Astrocyte (in vitro differentiated cells and primary cell): ENCODE measurements around the gene BCAR3. TPM values are rescaled to one million over a fixed set of nuclear protein-coding genes. Genes with fewer than 3 reads are reported as not detected.

Experiments
- DNase-seq: peaks from one replicate; pipeline ENCODE4 v3.0.0-alpha.2; 2010; ENCODE audit warnings: low read depth
- FAIRE-seq: peaks from 2 replicates; lab custom pipeline; 2011; peaks lifted over from hg19 to GRCh38; lab: Jason Lieb, UNC
- H2AFZ ChIP-seq: 2 replicates; pipeline ENCODE4 v1.6.0; 2012; ENCODE audit warnings: low read depth, low read length, inconsistent platforms
- H3K27ac ChIP-seq: 2 replicates; pipeline ENCODE4 v1.5.1; 2011; ENCODE audit warnings: low read depth, low read length, inconsistent platforms
- H3K27me3 ChIP-seq: 2 replicates; pipeline ENCODE4 v1.6.0; 2011; ENCODE audit warnings: low read length, inconsistent platforms; ENCODE audit not compliant: insufficient read depth
- H3K36me3 ChIP-seq: 2 replicates; pipeline ENCODE4 v1.5.1; 2011; ENCODE audit warnings: low read length, inconsistent platforms; ENCODE audit not compliant: insufficient read depth
- H3K4me1 ChIP-seq: 2 replicates; pipeline ENCODE4 v1.5.1; 2011; ENCODE audit warnings: low read length, inconsistent platforms; ENCODE audit not compliant: insufficient read depth
- H3K4me2 ChIP-seq: 2 replicates; pipeline ENCODE4 v1.6.0; 2012; ENCODE audit warnings: low read length, inconsistent platforms
- H3K4me3 ChIP-seq: 2 replicates; pipeline ENCODE4 v1.5.1; 2011; ENCODE audit warnings: low read depth, mild to moderate bottlenecking, low read length, inconsistent platforms; ENCODE audit not compliant: insufficient read depth
- H3K79me2 ChIP-seq: 2 replicates; pipeline ENCODE4 v1.6.0; 2012; ENCODE audit warnings: mild to moderate bottlenecking, low read length, inconsistent platforms; ENCODE audit not compliant: insufficient read depth
- H3K9ac ChIP-seq: 2 replicates; pipeline ENCODE4 v1.6.0; 2012; ENCODE audit warnings: mild to moderate bottlenecking, low read length, inconsistent platforms
- H3K9me3 ChIP-seq: 2 replicates; pipeline ENCODE4 v1.5.1; 2012; ENCODE audit warnings: low read depth, mild to moderate bottlenecking, low read length, inconsistent platforms; ENCODE audit not compliant: insufficient read depth
- H4K20me1 ChIP-seq: 2 replicates; pipeline ENCODE4 v1.6.0; 2012; ENCODE audit warnings: low read length, inconsistent platforms; ENCODE audit not compliant: insufficient read depth
- H3K27ac Mint-ChIP-seq: one replicate; pipeline ENCODE4 v1.8.0; 2021; ENCODE audit warnings: mild to moderate bottlenecking, mixed read lengths; ENCODE audit not compliant: unreplicated experiment
- H3K27me3 Mint-ChIP-seq: one replicate; pipeline ENCODE4 v1.8.0; 2021; ENCODE audit warnings: low read depth, mixed read lengths; ENCODE audit not compliant: unreplicated experiment
- H3K36me3 Mint-ChIP-seq: one replicate; pipeline ENCODE4 v1.8.0; 2021; ENCODE audit warnings: low read depth, mixed read lengths; ENCODE audit not compliant: unreplicated experiment
- H3K4me1 Mint-ChIP-seq: one replicate; pipeline ENCODE4 v1.8.0; 2021; ENCODE audit warnings: low read depth, mixed read lengths; ENCODE audit not compliant: unreplicated experiment
- H3K4me3 Mint-ChIP-seq: one replicate; pipeline ENCODE4 v1.8.0; 2021; ENCODE audit warnings: mild to moderate bottlenecking, moderate library complexity, mixed read lengths; ENCODE audit not compliant: unreplicated experiment
- H3K9me3 Mint-ChIP-seq: one replicate; pipeline ENCODE4 v1.8.0; 2021; ENCODE audit warnings: mild to moderate bottlenecking, mixed read lengths; ENCODE audit not compliant: unreplicated experiment
- CTCF ChIP-seq: IDR thresholded peaks from 2 replicates; pipeline ENCODE4 v1.5.1; 2011; ENCODE audit warnings: low read depth, mild to moderate bottlenecking, inconsistent platforms, low read length, moderate library complexity; ENCODE audit not compliant: insufficient read depth
- EZH2 ChIP-seq: IDR thresholded peaks from 2 replicates; pipeline ENCODE4 v1.6.1; 2012; ENCODE audit warnings: mild to moderate bottlenecking, low read length, inconsistent platforms; ENCODE audit not compliant: insufficient read depth
- total RNA-seq: library from RNA; stranded (reverse); gene quantifications from 2 replicates; pipeline ENCODE4 v1.2.1, GENCODE V29; 2021

BCAR3 gene
- total RNA-seq, 1 donor from 2014 or later = 30.0 TPM

DNA sequence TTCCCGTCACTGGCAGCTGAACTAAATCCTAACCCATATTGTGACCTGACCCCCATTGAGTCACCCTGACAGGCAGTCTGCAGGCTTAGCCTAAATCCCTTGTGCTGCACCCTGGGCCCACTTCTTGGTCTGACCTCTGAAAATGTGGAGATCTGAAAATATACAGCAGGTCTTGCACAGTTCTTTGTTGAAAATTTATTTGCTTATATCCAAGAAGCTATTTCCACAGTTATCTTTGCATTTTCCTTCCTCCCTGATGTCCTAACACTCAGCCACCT lies 87.1 kb downstream of the BCAR3 start:
- no peak overlapping the region for H3K27ac ChIP-seq
- FAIRE-seq = no peak
- H3K27ac Mint-ChIP-seq = no peak overlapping the region
- no peak for TF ChIP-seq CTCF
- no peak for TF ChIP-seq EZH2
- no peak overlapping the region for H3K4me3 ChIP-seq
- no peaks in the 10 kb centered on the region for H3K9me3 Mint-ChIP-seq
- H3K4me2 ChIP-seq = no peak overlapping the region
- H3K36me3 Mint-ChIP-seq = peaks cover 15% of the 10 kb centered on the region
- H2AFZ ChIP-seq = no peak overlapping the region
- peaks cover 34% of the 10 kb centered on the region for H3K4me1 ChIP-seq
- H3K27me3 Mint-ChIP-seq = no peaks in the 10 kb centered on the region
- peaks cover 96% of the 10 kb centered on the region for H4K20me1 ChIP-seq
- peaks cover 43% of the 10 kb centered on the region for H3K4me1 Mint-ChIP-seq
- DNase-seq = no peak
- no peaks in the 10 kb centered on the region for H3K9me3 ChIP-seq
- peaks cover 15% of the 10 kb centered on the region for H3K36me3 ChIP-seq
- peak overlapping the region; percentile 3 for H3K9ac ChIP-seq
- H3K79me2 ChIP-seq = peaks cover 97% of the 10 kb centered on the region
- no peaks in the 10 kb centered on the region for H3K27me3 ChIP-seq
- no peak overlapping the region for H3K4me3 Mint-ChIP-seq

DNA sequence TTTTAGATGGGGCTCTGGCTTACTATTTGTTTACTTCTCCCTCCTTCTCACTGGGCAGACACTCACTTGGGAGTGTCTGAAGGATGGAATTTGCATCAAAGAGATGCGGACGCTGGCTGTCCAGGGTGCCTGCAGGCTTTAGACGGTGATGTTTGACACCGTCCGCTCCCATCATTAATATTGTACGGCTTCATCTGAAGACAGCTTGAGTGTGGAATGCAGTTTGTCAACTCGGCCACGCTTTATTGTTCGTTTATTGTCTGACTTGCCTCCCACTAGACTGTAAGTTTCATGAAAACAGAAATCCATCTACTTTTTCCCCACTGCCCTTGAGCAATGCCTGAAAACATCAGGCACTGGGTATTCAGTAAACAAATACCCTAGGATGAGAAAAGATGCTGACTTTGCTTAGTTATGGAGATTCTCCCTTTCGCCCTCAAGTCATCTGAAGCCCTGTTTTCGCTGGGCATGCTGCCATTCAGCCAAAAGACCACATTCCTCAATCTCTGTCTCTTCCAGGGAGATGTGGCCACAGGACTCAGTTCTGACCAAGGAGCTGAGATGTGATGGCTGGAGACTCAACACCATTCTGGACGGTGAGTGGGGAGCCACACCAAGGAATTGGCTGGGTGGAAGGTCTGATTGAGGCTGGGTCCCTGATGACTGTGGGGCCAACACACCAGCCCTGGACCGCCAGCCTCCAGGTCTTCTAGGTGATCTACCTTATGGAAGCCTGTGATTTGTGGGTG lies 87.6 kb downstream of the BCAR3 start:
- H3K4me3 Mint-ChIP-seq = no peak overlapping the region
- peaks cover 48% of the 10 kb centered on the region for H3K4me1 Mint-ChIP-seq
- Histone ChIP-seq H3K27me3 (no peaks in the 10 kb centered on the region), H3K4me2 (no peak overlapping the region), H3K4me1 (peaks cover 33% of the 10 kb centered on the region), H3K4me3 (no peak overlapping the region), H2AFZ (no peak overlapping the region), H4K20me1 (peaks cover 96% of the 10 kb centered on the region), H3K79me2 (peaks cover 97% of the 10 kb centered on the region), H3K9me3 (no peaks in the 10 kb centered on the region), H3K9ac (no peak overlapping the region), H3K36me3 (peaks cover 20% of the 10 kb centered on the region), H3K27ac (no peak overlapping the region)
- H3K27ac Mint-ChIP-seq = peak overlapping the region; percentile 50
- FAIRE-seq (no peak), DNase-seq (no peak)
- no peaks in the 10 kb centered on the region for H3K9me3 Mint-ChIP-seq
- no peak for TF ChIP-seq EZH2
- no peak for TF ChIP-seq CTCF
- H3K27me3 Mint-ChIP-seq = no peaks in the 10 kb centered on the region
- peaks cover 18% of the 10 kb centered on the region for H3K36me3 Mint-ChIP-seq

- Histone ChIP-seq H3K9me3 (no peaks in the 10 kb centered on the region), H3K4me2 (no peak overlapping the region), H4K20me1 (peaks cover 95% of the 10 kb centered on the region), H3K36me3 (peaks cover 33% of the 10 kb centered on the region), H3K27me3 (no peaks in the 10 kb centered on the region), H3K27ac (no peak overlapping the region), H3K4me1 (peaks cover 34% of the 10 kb centered on the region), H3K4me3 (no peak overlapping the region), H3K9ac (no peak overlapping the region), H3K79me2 (peaks cover 94% of the 10 kb centered on the region), H2AFZ (no peak overlapping the region)
- Mint-ChIP-seq H3K4me3 (no peak overlapping the region), H3K27me3 (no peaks in the 10 kb centered on the region), H3K27ac (no peak overlapping the region), H3K9me3 (no peaks in the 10 kb centered on the region), H3K36me3 (peaks cover 28% of the 10 kb centered on the region), H3K4me1 (peaks cover 60% of the 10 kb centered on the region)
- no peak for DNase-seq
- no peak for TF ChIP-seq EZH2
- no peak for TF ChIP-seq CTCF
- no peak for FAIRE-seq
Observed at GRCh38 chr1:93592551-93592949, 89.1 kb downstream of the BCAR3 start.
